Smooth muscle cell (in vitro differentiated cells): Measurements from ENCODE around the gene REV3L. TPM values are rescaled to one million over a fixed set of nuclear protein-coding genes. Genes with fewer than 3 reads are reported as not detected.

Experiments
- DNase-seq: peaks from one replicate; lab custom pipeline; 2025; ENCODE audit not compliant: unreplicated experiment; lab: John Stamatoyannopoulos, UW
- H2AFZ ChIP-seq: fragments of 200-600 bp; sonication (generic); 2 replicates; pipeline ENCODE4 v1.6.0; 2016; ENCODE audit warnings: antibody characterized with exemption, low read depth, mild to moderate bottlenecking
- H3F3A ChIP-seq: fragments of 200-600 bp; sonication (generic); 2 replicates; pipeline ENCODE4 v1.6.0; 2017; ENCODE audit warnings: antibody characterized with exemption, low read depth
- H3K27ac ChIP-seq: fragments of 200-600 bp; sonication (generic); 2 replicates; pipeline ENCODE4 v1.5.1; 2016; ENCODE audit warnings: low read depth, mild to moderate bottlenecking
- H3K27me3 ChIP-seq: fragments of 200-600 bp; sonication (generic); 2 replicates; pipeline ENCODE4 v1.6.1; 2016; ENCODE audit warnings: low read depth, mild to moderate bottlenecking
- H3K36me3 ChIP-seq: fragments of 200-600 bp; sonication (generic); 2 replicates; pipeline ENCODE4 v1.5.1; 2016; ENCODE audit warnings: low read depth
- H3K4me1 ChIP-seq: fragments of 200-600 bp; sonication (generic); 2 replicates; pipeline ENCODE4 v1.5.1; 2016; ENCODE audit warnings: low read depth
- H3K4me2 ChIP-seq: fragments of 200-600 bp; sonication (generic); 2 replicates; pipeline ENCODE4 v1.6.0; 2016; ENCODE audit warnings: mild to moderate bottlenecking
- H3K4me3 ChIP-seq: fragments of 200-600 bp; sonication (generic); 2 replicates; pipeline ENCODE4 v1.5.1; 2016; ENCODE audit warnings: mild to moderate bottlenecking
- H3K79me2 ChIP-seq: fragments of 200-600 bp; sonication (generic); 2 replicates; pipeline ENCODE4 v1.6.0; 2016; ENCODE audit warnings: low read depth, mild to moderate bottlenecking
- H3K9ac ChIP-seq: fragments of 200-600 bp; sonication (generic); 2 replicates; pipeline ENCODE4 v1.6.0; 2016; ENCODE audit warnings: low read depth
- H3K9me3 ChIP-seq: fragments of 200-600 bp; sonication (generic); replicated peaks from 2 replicates; pipeline ENCODE4 v1.5.1; 2016; ENCODE audit warnings: low read depth
- H4K20me1 ChIP-seq: fragments of 200-600 bp; sonication (generic); 2 replicates; pipeline ENCODE4 v1.6.0; 2016; ENCODE audit warnings: low read depth
- WGBS: methylation state at CpG from one replicate; pipeline ENCODE4 v1.1.7; 2016; ENCODE audit warnings: low lambda C conversion rate; 5-methylcytosine and 5-hydroxymethylcytosine counted together
- polyA plus RNA-seq: library from polyadenylated mRNA; unstranded; fragments of >200 nt; fragmentation: Nextera tagmentation; extraction: Ambion mirVana; gene quantifications from 2 replicates; pipeline ENCODE4 v1.2.1, GENCODE V29; 2016
- total RNA-seq: library from RNA; depleted of rRNA; stranded (reverse); fragments of >200 nt; gene quantifications from 2 replicates; pipeline ENCODE4 v1.2.3, GENCODE V29; 2014
- TF ChIP-seq, protein P1 (sequence below): fragments of 200-600 bp; sonication (generic); IDR thresholded peaks from 2 replicates; pipeline ENCODE4 v1.5.1; 2017; ENCODE audit warnings: borderline replicate concordance, mild to moderate bottlenecking, antibody characterized with exemption; ENCODE audit not compliant: insufficient read depth, poor library complexity, severe bottlenecking

Gene REV3L
- total and polyA plus RNA-seq, 2 experiments from 2014 or later, result 6.9 to 19.8 TPM

- peaks cover 16% of the 10 kb centered on the region for H4K20me1 ChIP-seq
- H3K4me2 ChIP-seq, result no peak overlapping the region
- peaks cover 49% of the 10 kb centered on the region for H3K79me2 ChIP-seq
- peaks cover 4% of the 10 kb centered on the region for H3K36me3 ChIP-seq
- TF ChIP-seq, protein P1, sequence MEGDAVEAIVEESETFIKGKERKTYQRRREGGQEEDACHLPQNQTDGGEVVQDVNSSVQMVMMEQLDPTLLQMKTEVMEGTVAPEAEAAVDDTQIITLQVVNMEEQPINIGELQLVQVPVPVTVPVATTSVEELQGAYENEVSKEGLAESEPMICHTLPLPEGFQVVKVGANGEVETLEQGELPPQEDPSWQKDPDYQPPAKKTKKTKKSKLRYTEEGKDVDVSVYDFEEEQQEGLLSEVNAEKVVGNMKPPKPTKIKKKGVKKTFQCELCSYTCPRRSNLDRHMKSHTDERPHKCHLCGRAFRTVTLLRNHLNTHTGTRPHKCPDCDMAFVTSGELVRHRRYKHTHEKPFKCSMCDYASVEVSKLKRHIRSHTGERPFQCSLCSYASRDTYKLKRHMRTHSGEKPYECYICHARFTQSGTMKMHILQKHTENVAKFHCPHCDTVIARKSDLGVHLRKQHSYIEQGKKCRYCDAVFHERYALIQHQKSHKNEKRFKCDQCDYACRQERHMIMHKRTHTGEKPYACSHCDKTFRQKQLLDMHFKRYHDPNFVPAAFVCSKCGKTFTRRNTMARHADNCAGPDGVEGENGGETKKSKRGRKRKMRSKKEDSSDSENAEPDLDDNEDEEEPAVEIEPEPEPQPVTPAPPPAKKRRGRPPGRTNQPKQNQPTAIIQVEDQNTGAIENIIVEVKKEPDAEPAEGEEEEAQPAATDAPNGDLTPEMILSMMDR, result no peak
- H3K27ac ChIP-seq, result no peak overlapping the region
- WGBS, result 100% methylated on average over 2 of the region's 2 CpGs
- H3K9me3 ChIP-seq, result no peaks in the 10 kb centered on the region
- no peaks in the 10 kb centered on the region for H3F3A ChIP-seq
- no peak overlapping the region for H3K9ac ChIP-seq
- DNase-seq, result no peak
- no peaks in the 10 kb centered on the region for H3K27me3 ChIP-seq
- H2AFZ ChIP-seq, result no peak overlapping the region
- H3K4me3 ChIP-seq, result no peak overlapping the region
- H3K4me1 ChIP-seq, result no peaks in the 10 kb centered on the region
Observed at GRCh38 chr6:111437573-111437972, 45.4 kb downstream of the REV3L start.

DNA sequence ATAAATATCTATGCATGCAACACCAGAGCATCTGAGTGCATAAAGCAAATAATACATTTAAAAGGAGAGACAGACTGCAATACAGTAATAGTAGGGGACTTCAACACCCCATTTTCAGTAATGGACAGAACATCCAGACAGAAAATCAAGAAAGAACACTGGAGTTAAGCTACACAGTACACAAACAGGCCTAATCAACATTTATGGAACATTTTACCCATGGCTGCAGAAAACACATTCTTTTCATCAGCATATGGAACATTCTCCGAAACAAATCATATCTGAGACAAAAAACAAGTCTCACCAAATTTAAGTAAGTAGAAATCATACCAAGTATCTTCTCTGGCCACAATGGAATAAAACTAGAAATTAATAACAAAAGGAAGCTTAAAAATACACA lies 50.5 kb downstream of the REV3L start:
- no peak for DNase-seq
- Histone ChIP-seq H3K4me1 (peaks cover 2% of the 10 kb centered on the region), H3K4me2 (no peak overlapping the region), H4K20me1 (peaks cover 36% of the 10 kb centered on the region), H3K4me3 (no peak overlapping the region), H3K9ac (no peak overlapping the region), H3K79me2 (peaks cover 69% of the 10 kb centered on the region), H3F3A (no peaks in the 10 kb centered on the region), H2AFZ (no peak overlapping the region), H3K27ac (no peak overlapping the region), H3K9me3 (no peaks in the 10 kb centered on the region), H3K27me3 (no peaks in the 10 kb centered on the region), H3K36me3 (peaks cover 4% of the 10 kb centered on the region)
- TF ChIP-seq, protein P1, result no peak
- 79% methylated on average over 1 of the region's 1 CpG for WGBS

DNA sequence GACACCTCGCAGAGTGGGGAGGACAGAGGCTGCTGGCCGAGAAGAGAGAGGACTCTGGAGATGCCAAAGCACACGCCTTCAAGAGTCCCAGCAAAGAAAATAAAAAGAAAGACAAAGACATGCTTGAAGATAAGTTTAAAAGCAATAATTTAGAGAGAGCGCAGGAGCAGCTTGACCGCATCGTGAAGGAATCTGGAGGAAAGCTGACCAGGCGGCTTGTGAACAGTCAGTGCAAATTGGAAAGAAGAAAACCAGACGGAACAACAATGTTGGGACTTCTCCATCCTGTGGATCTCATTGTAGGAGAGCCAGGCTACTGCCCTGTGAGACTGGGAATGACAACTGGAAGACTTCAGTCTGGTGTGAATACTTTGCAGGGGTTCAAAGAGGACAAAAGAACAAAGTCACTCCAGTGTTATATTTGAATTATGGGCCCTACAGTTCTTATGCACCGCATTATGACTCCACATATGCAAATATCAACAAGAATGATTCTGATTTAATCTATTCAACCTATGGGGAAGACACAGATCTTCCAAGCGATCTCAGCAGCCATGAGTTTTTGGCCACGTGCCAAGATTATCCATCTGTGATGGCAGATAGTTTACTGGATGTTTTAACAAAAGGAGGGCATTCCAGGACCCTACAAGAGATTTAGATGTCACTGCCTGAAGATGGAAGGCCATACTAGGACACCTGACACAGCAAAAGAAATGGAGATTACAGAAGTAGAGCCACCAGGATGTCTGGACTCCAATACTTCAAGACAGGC lies 52.2 kb downstream of the REV3L start:
- no peak overlapping the region for H3K4me2 ChIP-seq
- no peaks in the 10 kb centered on the region for H3K27me3 ChIP-seq
- H3K9ac ChIP-seq, result no peak overlapping the region
- no peak overlapping the region for H3K27ac ChIP-seq
- no peak overlapping the region for H2AFZ ChIP-seq
- 78% methylated on average over 11 of the region's 11 CpGs for WGBS
- H3K4me1 ChIP-seq, result peaks cover 10% of the 10 kb centered on the region
- no peaks in the 10 kb centered on the region for H3K9me3 ChIP-seq
- no peak for DNase-seq
- peaks cover 33% of the 10 kb centered on the region for H4K20me1 ChIP-seq
- H3K36me3 ChIP-seq, result no peaks in the 10 kb centered on the region
- H3F3A ChIP-seq, result no peaks in the 10 kb centered on the region
- peaks cover 62% of the 10 kb centered on the region for H3K79me2 ChIP-seq
- TF ChIP-seq, protein P1, result no peak
- no peak overlapping the region for H3K4me3 ChIP-seq

DNA sequence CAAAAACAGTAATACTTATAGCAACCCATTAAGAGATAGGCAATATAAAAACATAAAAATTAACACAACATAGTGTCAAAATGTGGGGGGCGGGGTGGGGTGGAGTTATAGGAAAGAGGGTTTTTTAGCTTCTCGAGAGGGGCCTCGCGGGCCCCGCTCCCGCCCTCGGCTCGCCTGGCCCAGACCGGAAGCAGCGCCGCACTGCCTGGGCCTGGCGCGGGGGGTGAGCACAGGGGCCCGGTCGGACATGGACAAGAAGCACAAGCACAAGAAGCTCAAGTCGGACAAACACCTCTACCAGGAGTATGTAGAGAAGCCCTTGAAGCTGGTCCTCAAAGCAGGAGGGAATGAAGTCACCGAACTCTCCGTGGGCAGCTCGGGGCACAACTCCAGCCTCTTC lies 53.4 kb downstream of the REV3L start:
- H3K27me3 ChIP-seq, result no peaks in the 10 kb centered on the region
- H4K20me1 ChIP-seq, result peaks cover 33% of the 10 kb centered on the region
- no peak overlapping the region for H3K27ac ChIP-seq
- H3K9ac ChIP-seq, result no peak overlapping the region
- no peaks in the 10 kb centered on the region for H3K36me3 ChIP-seq
- peaks cover 59% of the 10 kb centered on the region for H3K79me2 ChIP-seq
- H3K4me1 ChIP-seq, result peaks cover 10% of the 10 kb centered on the region
- TF ChIP-seq, protein P1, result no peak
- H3K4me2 ChIP-seq, result no peak overlapping the region
- 97% methylated on average over 18 of the region's 19 CpGs for WGBS
- no peak for DNase-seq
- no peak overlapping the region for H3K4me3 ChIP-seq
- H3F3A ChIP-seq, result no peaks in the 10 kb centered on the region
- no peaks in the 10 kb centered on the region for H3K9me3 ChIP-seq
- no peak overlapping the region for H2AFZ ChIP-seq
